ENCODE results near the gene METTL13.

- no peak for TF ChIP-seq EZH2phosphoT487 (IDR thresholded peaks at IDR 0.05; ENCODE audit: borderline replicate concordance, low read depth, low read length)
- TF ChIP-seq, protein P1, sequence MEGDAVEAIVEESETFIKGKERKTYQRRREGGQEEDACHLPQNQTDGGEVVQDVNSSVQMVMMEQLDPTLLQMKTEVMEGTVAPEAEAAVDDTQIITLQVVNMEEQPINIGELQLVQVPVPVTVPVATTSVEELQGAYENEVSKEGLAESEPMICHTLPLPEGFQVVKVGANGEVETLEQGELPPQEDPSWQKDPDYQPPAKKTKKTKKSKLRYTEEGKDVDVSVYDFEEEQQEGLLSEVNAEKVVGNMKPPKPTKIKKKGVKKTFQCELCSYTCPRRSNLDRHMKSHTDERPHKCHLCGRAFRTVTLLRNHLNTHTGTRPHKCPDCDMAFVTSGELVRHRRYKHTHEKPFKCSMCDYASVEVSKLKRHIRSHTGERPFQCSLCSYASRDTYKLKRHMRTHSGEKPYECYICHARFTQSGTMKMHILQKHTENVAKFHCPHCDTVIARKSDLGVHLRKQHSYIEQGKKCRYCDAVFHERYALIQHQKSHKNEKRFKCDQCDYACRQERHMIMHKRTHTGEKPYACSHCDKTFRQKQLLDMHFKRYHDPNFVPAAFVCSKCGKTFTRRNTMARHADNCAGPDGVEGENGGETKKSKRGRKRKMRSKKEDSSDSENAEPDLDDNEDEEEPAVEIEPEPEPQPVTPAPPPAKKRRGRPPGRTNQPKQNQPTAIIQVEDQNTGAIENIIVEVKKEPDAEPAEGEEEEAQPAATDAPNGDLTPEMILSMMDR (conservative IDR thresholded peaks at IDR 0.05; ENCODE audit: low read length) = no peak
These were observed 51.8 kb downstream of the METTL13 start for GRCh38 chr1:171833091-171833825.

Data from OCI-LY7 (cell line).